Measurements from ENCODE around the gene RPSA. TPM values are rescaled to one million over a fixed set of nuclear protein-coding genes. Genes with fewer than 3 reads are reported as not detected.

The RPSA gene
- total RNA-seq (2022; extraction: Qiagen RNA extraction; ENCODE audit: low read depth), result 2,440 to 2,963 TPM (median 2,631 TPM) in 5 replicates

DNA sequence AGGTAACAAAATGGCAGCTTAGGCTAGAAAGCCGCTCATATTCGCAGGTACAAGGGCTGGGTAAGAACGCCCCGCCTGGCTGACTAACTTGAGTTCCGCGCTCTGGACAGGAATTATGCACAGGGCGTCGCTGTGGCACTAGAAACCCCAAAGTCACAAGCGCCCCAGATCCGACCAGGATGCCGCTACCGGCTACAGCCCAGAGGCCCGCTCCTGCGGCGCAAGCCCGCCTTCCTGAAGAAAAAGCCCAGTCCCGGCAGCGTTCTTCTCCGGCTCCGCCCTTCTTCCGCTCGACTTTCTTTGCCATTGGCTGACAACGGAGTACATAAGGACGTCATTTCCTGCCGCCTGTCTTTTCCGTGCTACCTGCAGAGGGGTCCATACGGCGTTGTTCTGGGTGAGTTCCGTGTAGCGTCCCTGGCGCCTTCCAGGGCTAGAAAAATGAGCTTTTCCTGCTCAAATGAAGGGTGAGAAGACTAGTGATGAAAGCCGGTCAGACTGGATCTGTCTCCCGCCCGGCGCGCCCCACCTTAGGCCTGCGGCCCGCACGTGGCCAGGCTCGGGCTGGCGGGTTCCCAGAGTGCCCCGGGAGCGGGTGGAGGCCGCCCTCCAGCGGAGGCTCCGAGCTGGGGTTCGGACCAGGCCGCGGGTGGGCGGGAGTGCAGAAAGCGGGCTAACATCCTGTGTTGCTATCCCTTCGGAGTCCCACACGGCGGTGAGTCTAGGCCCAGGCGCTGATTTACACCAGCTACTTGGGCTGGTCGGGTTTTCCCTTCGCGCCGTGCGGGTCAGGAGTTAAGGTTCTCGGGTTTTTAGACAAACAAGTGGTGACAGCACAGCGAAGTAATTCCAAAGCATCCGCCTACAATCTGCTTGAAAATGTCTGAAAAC lies at the start of gene RPSA:
Gene RPSA, plus strand, starts transcription at position 353 of the 891 bp plus-strand sequence. CDS start 934 bp downstream, outside the sequence.

DNA sequence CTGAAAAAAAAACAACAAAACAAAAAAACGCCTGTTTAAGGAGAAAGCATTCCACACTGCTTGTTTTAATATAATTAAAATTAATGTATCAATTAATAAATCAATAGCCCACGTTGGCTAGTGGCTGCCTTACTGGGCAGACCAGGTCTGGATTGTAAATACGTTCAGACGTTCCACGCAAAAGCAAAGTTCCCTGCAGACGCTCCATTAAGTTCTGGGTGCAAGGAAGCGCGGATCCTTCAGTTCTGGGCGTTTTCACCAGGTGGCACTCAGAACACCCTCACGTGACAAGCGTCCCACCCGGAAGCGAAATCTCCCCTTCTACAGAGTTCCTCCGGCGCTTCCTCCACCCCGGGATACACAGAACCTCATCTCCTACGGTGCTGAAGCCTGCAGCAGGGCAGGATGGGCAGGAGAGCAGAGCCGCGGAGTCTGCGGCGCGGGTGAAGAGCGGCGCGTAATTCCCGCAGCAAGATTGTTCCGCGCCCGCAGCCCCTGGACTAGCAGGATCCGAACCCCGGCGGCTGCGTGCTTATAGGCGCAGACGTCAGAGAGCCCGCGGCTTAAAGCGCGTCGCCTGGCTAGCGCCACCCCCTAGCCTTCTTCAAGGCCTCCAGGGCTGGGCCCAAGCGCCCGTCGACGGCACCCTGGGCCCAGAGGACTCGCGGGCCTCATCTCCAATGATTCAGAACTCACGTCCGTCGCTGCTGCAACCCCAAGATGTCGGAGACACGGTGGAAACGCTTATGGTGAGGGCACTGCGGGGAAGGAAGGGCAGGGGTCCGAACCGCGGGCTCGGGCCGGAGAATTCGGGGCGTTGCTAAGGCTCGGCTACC lies 23.3 kb upstream of the RPSA start, which contains the start of gene SLC25A38:
Gene SLC25A38, plus strand, starts transcription at position 326 of the 836 bp plus-strand sequence. Its CDS starts 355 bp downstream, at position 681.

Other genes with a start within 250 kb of the RPSA start
- gene XIRP1, start 214.1 kb upstream of the RPSA start, total RNA-seq (2022; extraction: Qiagen RNA extraction; ENCODE audit: low read depth), result 0.02 to 0.18 TPM (median 0.06 TPM) in 5 replicates
- not detected in 5 replicates for gene CX3CR1, start 126.7 kb upstream of the RPSA start, total RNA-seq (2022; extraction: Qiagen RNA extraction; ENCODE audit: low read depth)
- gene CCR8, start 77.0 kb upstream of the RPSA start, total RNA-seq (2022; extraction: Qiagen RNA extraction; ENCODE audit: low read depth), result not detected in 5 replicates
- gene SLC25A38, start 23.4 kb upstream of the RPSA start, total RNA-seq (2022; extraction: Qiagen RNA extraction; ENCODE audit: low read depth), result 36.7 to 45.9 TPM (median 38.0 TPM) in 5 replicates
- gene MOBP, start 61.0 kb downstream of the RPSA start, total RNA-seq (2022; extraction: Qiagen RNA extraction; ENCODE audit: low read depth), result 0.15 to 0.36 TPM in 2 of 5 replicates, not detected in the others